Nephron progenitor cell (in vitro differentiated cells): ENCODE results near the gene CNST.
"Not testable (repeated sequence)": the region's sequence is repeated elsewhere in the genome, so short reads cannot be mapped to it uniquely, and the experiment has no call there.

Experiments used
- DNase-seq: peaks from one replicate; pipeline ENCODE4 v3.0.0; 2021
- H3K27ac Mint-ChIP-seq: 2 replicates; pipeline ENCODE4 v1.8.0; 2021; ENCODE audit warnings: mild to moderate bottlenecking, moderate library complexity, mixed read lengths
- H3K27me3 Mint-ChIP-seq: 2 replicates; pipeline ENCODE4 v1.8.0; 2021; ENCODE audit warnings: mild to moderate bottlenecking, low read depth, mixed read lengths; ENCODE audit not compliant: poor library complexity
- H3K36me3 Mint-ChIP-seq: 2 replicates; pipeline ENCODE4 v1.8.0; 2021; ENCODE audit warnings: low read depth, mixed read lengths
- H3K4me1 Mint-ChIP-seq: 2 replicates; pipeline ENCODE4 v1.8.0; 2021; ENCODE audit warnings: mixed read lengths
- H3K4me3 Mint-ChIP-seq: 2 replicates; pipeline ENCODE4 v1.8.0; 2021; ENCODE audit warnings: mild to moderate bottlenecking, moderate library complexity, mixed read lengths
- H3K9me3 Mint-ChIP-seq: 2 replicates; pipeline ENCODE4 v1.8.0; 2021; ENCODE audit warnings: mild to moderate bottlenecking, moderate library complexity, mixed read lengths
- TF ChIP-seq, protein P1 (sequence below): fragments of 200-600 bp; sonication (generic); IDR thresholded peaks from 2 replicates; pipeline ENCODE4 v1.5.0; 2021; ENCODE audit warnings: antibody characterized with exemption

CNST gene

DNA sequence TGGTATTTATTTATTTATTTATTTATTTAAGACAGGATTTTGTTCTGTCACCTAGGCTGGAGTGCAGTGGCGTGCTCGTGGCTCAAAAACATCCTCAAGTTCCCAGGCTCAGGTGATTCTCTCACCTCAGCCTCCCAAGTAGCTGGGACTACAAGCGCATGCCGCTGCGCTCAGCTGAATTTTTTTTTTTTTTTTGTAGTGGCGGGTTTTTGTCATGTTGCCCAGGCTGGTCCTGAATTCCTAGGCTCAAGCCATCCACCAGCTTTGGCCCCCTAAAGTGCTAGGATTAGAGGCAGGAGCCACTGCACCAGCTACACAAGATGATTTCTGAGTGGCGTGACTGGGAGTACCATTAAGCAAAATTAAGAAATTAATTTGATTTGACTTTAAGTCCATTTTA is 31.7 kb downstream of the CNST start:
- DNase-seq = no peak
- Mint-ChIP-seq H3K4me3 (no peak overlapping the region), H3K27me3 (no peaks in the 10 kb centered on the region), H3K27ac (no peak overlapping the region), H3K36me3 (peaks cover 56% of the 10 kb centered on the region), H3K9me3 (peaks cover 12% of the 10 kb centered on the region), H3K4me1 (no peaks in the 10 kb centered on the region)
- TF ChIP-seq, protein P1, sequence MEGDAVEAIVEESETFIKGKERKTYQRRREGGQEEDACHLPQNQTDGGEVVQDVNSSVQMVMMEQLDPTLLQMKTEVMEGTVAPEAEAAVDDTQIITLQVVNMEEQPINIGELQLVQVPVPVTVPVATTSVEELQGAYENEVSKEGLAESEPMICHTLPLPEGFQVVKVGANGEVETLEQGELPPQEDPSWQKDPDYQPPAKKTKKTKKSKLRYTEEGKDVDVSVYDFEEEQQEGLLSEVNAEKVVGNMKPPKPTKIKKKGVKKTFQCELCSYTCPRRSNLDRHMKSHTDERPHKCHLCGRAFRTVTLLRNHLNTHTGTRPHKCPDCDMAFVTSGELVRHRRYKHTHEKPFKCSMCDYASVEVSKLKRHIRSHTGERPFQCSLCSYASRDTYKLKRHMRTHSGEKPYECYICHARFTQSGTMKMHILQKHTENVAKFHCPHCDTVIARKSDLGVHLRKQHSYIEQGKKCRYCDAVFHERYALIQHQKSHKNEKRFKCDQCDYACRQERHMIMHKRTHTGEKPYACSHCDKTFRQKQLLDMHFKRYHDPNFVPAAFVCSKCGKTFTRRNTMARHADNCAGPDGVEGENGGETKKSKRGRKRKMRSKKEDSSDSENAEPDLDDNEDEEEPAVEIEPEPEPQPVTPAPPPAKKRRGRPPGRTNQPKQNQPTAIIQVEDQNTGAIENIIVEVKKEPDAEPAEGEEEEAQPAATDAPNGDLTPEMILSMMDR = no peak

DNA sequence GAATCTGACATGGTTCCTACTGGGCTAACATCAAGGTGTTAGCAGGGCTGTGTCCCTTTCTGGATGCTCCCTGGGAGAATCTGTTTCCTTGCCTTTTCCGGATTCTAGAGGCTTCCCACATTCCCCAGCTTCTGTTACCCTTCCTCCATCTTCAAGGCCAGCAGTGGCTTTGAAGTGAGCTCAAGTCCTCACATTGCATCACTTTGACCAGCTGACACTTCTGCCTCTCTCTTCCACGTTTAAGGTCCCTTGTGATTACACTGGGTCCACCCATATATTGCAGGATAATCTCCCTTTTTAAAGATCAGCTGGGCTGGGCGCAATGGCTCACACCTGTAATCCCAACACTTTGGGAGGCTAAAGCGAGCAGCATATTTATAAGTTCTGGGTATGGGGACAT is 33.1 kb downstream of the CNST start:
- no peak overlapping the region for H3K27ac Mint-ChIP-seq
- H3K4me1 Mint-ChIP-seq = no peaks in the 10 kb centered on the region
- DNase-seq = no peak
- no peak overlapping the region for H3K4me3 Mint-ChIP-seq
- peaks cover 26% of the 10 kb centered on the region for H3K9me3 Mint-ChIP-seq
- H3K36me3 Mint-ChIP-seq = peaks cover 70% of the 10 kb centered on the region
- TF ChIP-seq, protein P1 = no peak
- no peaks in the 10 kb centered on the region for H3K27me3 Mint-ChIP-seq

DNA sequence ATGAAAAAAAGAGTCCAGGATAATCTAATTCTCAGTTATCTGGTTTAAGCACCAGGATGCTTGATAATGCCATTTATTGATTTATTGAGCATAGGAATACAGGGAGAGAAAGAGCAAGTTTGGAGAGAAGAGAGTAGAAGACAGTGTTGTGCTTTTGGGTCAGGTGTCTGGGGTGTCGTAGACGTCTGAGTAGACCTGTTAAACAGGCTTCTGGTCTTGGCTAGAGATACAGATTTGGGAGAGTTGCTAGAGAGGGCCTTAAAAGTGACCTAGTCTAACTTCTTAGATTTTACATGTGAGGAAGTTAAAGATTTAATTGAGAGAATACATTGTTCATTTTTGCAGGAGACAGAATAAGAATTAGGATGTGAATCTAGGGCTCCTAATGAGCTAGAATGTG is 34.3 kb downstream of the CNST start:
- no peaks in the 10 kb centered on the region for H3K27me3 Mint-ChIP-seq
- H3K4me3 Mint-ChIP-seq = no peak overlapping the region
- H3K9me3 Mint-ChIP-seq = peaks cover 37% of the 10 kb centered on the region
- no peak overlapping the region for H3K27ac Mint-ChIP-seq
- H3K4me1 Mint-ChIP-seq = no peaks in the 10 kb centered on the region
- peaks cover 72% of the 10 kb centered on the region for H3K36me3 Mint-ChIP-seq
- no peak for DNase-seq
- TF ChIP-seq, protein P1 = no peak

DNA sequence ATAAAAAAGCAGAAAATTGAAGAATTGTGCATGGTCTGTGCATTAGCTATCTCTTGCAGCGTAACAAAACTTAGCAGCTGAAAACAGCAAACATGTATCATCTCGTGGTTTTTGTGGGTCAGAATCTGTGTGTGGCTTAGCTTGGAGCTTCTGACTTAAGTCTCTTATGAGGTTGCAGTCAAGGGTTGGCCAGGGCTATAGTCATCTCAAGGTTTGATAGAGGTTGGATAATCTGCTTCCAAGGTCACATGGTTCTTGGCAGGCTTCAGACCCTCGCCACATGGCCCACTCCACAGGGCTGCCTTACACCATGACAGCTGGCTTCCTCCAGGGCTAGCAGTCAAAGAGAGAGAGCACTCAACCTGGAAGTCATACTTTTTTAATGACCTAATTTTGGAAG is 35.9 kb downstream of the CNST start:
- Mint-ChIP-seq H3K4me1 (no peaks in the 10 kb centered on the region), H3K36me3 (peaks cover 64% of the 10 kb centered on the region), H3K4me3 (no peak overlapping the region), H3K9me3 (peaks cover 47% of the 10 kb centered on the region), H3K27ac (peak overlapping the region; percentile 21), H3K27me3 (no peaks in the 10 kb centered on the region)
- no peak for DNase-seq
- TF ChIP-seq, protein P1 = no peak

DNA sequence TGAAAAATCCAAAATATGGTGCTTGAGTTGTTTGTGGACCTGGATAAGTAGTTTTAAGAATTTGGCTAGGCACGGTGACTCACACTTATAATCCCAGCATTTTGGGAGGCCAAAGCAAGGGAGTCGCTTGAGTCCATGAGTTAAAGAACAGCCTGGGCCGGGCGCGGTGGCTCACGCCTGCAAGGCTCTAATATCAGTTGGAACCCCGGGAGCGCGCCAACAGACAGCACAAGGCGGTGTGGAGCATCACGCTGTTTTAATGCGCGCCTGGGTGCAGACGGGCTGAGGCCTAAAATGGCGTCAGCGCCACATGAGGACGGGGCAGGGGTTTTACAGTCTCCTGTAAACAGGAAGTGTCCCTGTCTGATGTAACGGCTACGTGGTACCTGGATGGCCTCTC is 39.0 kb downstream of the CNST start:
- Mint-ChIP-seq H3K9me3 (peaks cover 53% of the 10 kb centered on the region), H3K36me3 (peaks cover 73% of the 10 kb centered on the region)
- not testable (repeated sequence) for H3K27ac Mint-ChIP-seq, H3K27me3 Mint-ChIP-seq, H3K4me1 Mint-ChIP-seq, H3K4me3 Mint-ChIP-seq, DNase-seq

DNA sequence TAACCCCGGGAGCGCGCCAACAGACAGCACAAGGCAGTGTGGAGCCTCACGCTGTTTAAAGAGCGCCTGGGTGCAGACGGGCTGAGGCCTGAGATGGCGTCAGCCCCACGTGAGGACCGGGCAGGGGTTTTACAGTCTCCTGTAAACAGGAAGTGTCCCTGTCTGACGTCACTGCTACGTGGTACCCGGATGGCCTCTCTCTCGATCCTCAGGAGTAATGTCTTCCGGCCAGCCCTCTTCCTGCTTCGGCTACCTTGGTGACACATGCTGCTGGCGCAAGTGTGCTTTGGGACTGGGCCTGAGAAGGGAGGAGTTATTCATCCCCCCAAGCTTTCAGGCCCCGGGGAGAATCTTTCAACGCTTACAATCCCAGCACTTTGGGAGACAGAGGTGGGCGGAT is 41.2 kb downstream of the CNST start:
- H3K27ac Mint-ChIP-seq = no peak overlapping the region
- H3K9me3 Mint-ChIP-seq = peaks cover 46% of the 10 kb centered on the region
- DNase-seq = no peak
- H3K4me1 Mint-ChIP-seq = peaks cover 17% of the 10 kb centered on the region
- peaks cover 58% of the 10 kb centered on the region for H3K36me3 Mint-ChIP-seq
- TF ChIP-seq, protein P1 = no peak
- no peaks in the 10 kb centered on the region for H3K27me3 Mint-ChIP-seq
- no peak overlapping the region for H3K4me3 Mint-ChIP-seq
